Measurements from ENCODE around the gene SH3BGR.

SH3BGR gene

GRCh38 chr21:39555911-39556590 lies 104.3 kb downstream of the SH3BGR start:
- no peak for FAIRE-seq

GRCh38 chr21:39559511-39559910 lies 107.7 kb downstream of the SH3BGR start:
- FAIRE-seq = no peak

DNA sequence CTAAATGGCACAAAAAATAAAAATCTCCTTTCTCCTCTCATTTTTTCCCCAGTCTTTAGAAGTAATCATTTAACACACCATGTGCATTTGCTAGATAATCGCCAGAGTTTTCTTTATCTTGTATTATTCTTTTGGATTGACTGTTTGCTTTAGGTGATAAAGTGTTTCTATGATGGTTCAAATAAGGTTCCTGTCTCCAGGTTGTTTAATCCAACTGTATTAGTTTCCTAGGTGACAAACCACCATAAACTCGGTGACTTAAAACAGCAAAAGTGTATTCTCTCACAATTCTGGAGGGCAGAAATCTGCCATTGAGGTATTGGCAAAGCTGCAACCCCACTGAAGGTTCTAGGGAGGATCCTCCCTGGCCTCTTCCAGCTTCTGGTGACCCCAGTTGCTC lies 109.4 kb downstream of the SH3BGR start:
- no peak for FAIRE-seq

- no peak for FAIRE-seq
These were observed 111.3 kb downstream of the SH3BGR start for GRCh38 chr21:39562791-39563770.

- no peak for FAIRE-seq
These were observed 112.4 kb downstream of the SH3BGR start for GRCh38 chr21:39564200-39564599.
